ENCODE data around the gene ADGRL3.

ADGRL3 gene

GRCh38 chr4:61200187-61200915 is at the start of gene ADGRL3:
Gene ADGRL3, plus strand, starts transcription at chr4:61200326.
- no peak for DNase-seq (ENCODE audit: low read depth in 3 of 3, low spot score in 1 of 3)

GRCh38 chr4:61152433-61152832 is 47.7 kb upstream of the ADGRL3 start:
- no peak for DNase-seq (ENCODE audit: low read depth in 3 of 3, low spot score in 1 of 3)

- DNase-seq (ENCODE audit: low read depth in 3 of 3, low spot score in 1 of 3) = no peak
Observed at GRCh38 chr4:61160478-61160877, 39.6 kb upstream of the ADGRL3 start.

- no peak for DNase-seq (ENCODE audit: low read depth in 3 of 3, low spot score in 1 of 3)
Observed at GRCh38 chr4:61162116-61162515, 38.0 kb upstream of the ADGRL3 start.

- no peak for DNase-seq (ENCODE audit: low read depth in 3 of 3, low spot score in 1 of 3)
Observed at GRCh38 chr4:61173799-61174198, 26.3 kb upstream of the ADGRL3 start.

GRCh38 chr4:61175495-61175894 is 24.6 kb upstream of the ADGRL3 start:
- no peak for DNase-seq (ENCODE audit: low read depth in 3 of 3, low spot score in 1 of 3)

GRCh38 chr4:61177367-61177766 is 22.8 kb upstream of the ADGRL3 start:
- no peak for DNase-seq (ENCODE audit: low read depth in 3 of 3, low spot score in 1 of 3)

- no peak for DNase-seq (ENCODE audit: low read depth in 3 of 3, low spot score in 1 of 3)
Observed at GRCh38 chr4:61180405-61180804, 19.7 kb upstream of the ADGRL3 start.

GRCh38 chr4:61182915-61183314 is 17.2 kb upstream of the ADGRL3 start:
- DNase-seq (ENCODE audit: low read depth in 3 of 3, low spot score in 1 of 3) = no peak

- no peak for DNase-seq (ENCODE audit: low read depth in 3 of 3, low spot score in 1 of 3)
Observed at GRCh38 chr4:61185288-61185687, 14.8 kb upstream of the ADGRL3 start.

- DNase-seq (ENCODE audit: low read depth in 3 of 3, low spot score in 1 of 3) = no peak
Observed at GRCh38 chr4:61192392-61192791, 7.7 kb upstream of the ADGRL3 start.

GRCh38 chr4:61193863-61194262 is 6.3 kb upstream of the ADGRL3 start:
- DNase-seq (ENCODE audit: low read depth in 3 of 3, low spot score in 1 of 3) = no peak

GRCh38 chr4:61194571-61194970 is 5.6 kb upstream of the ADGRL3 start:
- DNase-seq (ENCODE audit: low read depth in 3 of 3, low spot score in 1 of 3) = no peak

GRCh38 chr4:61195101-61195500 is 5.0 kb upstream of the ADGRL3 start:
- no peak for DNase-seq (ENCODE audit: low read depth in 3 of 3, low spot score in 1 of 3)

GRCh38 chr4:61198686-61199085 is 1.4 kb upstream of the ADGRL3 start:
- no peak for DNase-seq (ENCODE audit: low read depth in 3 of 3, low spot score in 1 of 3)

- no peak for DNase-seq (ENCODE audit: low read depth in 3 of 3, low spot score in 1 of 3)
Observed at GRCh38 chr4:61199873-61200186, 296 bp upstream of the ADGRL3 start.

GRCh38 chr4:61200916-61201526 is 895 bp downstream of the ADGRL3 start:
- DNase-seq (ENCODE audit: low read depth in 3 of 3, low spot score in 1 of 3) = no peak

- no peak for DNase-seq (ENCODE audit: low read depth in 3 of 3, low spot score in 1 of 3)
Observed at GRCh38 chr4:61201561-61201960, 1.4 kb downstream of the ADGRL3 start.

GRCh38 chr4:61201961-61202637 is 2.0 kb downstream of the ADGRL3 start:
- DNase-seq (ENCODE audit: low read depth in 3 of 3, low spot score in 1 of 3) = no peak

GRCh38 chr4:61202638-61203435 is 2.7 kb downstream of the ADGRL3 start:
- DNase-seq (ENCODE audit: low read depth in 3 of 3, low spot score in 1 of 3) = no peak

GRCh38 chr4:61203436-61203790 is 3.3 kb downstream of the ADGRL3 start:
- no peak for DNase-seq (ENCODE audit: low read depth in 3 of 3, low spot score in 1 of 3)
